ENCODE measurements around the gene BRD4.

The BRD4 gene

DNA sequence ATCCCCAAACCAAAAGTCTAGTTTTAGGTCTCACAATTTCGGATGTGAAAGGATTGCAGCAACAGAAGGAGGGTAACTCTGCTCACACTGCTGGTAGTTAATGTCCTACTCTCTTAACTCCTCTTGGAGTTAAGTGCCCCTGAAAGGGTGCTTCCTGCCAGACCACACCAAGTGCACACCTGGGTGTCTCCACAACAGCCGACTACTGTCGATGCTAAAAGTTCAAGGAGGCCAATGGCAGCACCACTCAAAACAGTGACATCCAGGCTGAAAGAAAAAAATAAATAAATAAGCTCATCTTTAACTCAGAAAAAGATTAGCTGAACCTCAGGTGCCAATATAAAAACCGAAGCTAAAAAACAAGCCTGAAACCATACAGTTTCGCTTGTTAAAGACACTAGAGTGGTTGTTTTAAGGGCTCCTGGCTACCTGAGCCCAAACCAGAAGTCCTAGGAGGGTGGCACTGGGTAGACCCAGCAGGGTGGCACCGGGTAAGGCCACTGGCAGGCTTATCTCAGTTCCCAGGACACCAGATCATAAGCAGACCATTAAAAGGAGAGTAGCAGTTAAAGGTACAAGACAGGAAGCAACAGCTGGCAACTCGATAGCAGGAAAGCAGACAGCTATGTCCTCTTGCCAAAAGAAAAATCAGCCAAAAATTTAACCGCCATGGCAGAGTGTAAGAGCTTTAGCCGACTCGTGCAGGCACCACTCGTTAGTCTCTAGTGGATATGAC, 39.3 kb downstream of the BRD4 start:
- H3K9me3 ChIP-seq (ENCODE audit: control insufficient read depth, insufficient read depth, low read depth, low read length) = no peaks in the 10 kb centered on the region
- no peak overlapping the region for H3K4me3 ChIP-seq (ENCODE audit: low read depth, low read length)
- peaks cover 64% of the 10 kb centered on the region for H3K4me1 ChIP-seq (ENCODE audit: control insufficient read depth, insufficient read depth, low read length)
- ChIA-PET CTCF (interaction anchor here (0.6 to 1.2 kb wide), 2 partner anchors 12 to 808 kb away, joined by 4 read pairs; no protein-coding TSS in a partner anchor), POLR2A (interaction anchor here (0.5 to 1.0 kb wide), 2 partner anchors 9 to 12 kb away, joined by 3 to 4 read pairs; no protein-coding TSS in a partner anchor)
- no peak overlapping the region for H3K27ac ChIP-seq (ENCODE audit: extremely low read depth, low read depth, low read length)
- H3K36me3 ChIP-seq (ENCODE audit: control insufficient read depth in 2 of 2, insufficient read depth in 1 of 2, low read length in 2 of 2) = peaks cover 0 to 10% of the 10 kb centered on the region in 2 experiments; a peak in 1 of 3 replicates
- TF ChIP-seq ZNF558 (tag by site-specific recombination; IDR thresholded peaks at IDR 0.05) (no peak), ZIC2 (tag by site-specific recombination; IDR thresholded peaks at IDR 0.05) (peak; percentile 42; the same call in 1 of the 2 replicates), SCRT2 (tag by site-specific recombination; IDR thresholded peaks at IDR 0.05) (peak; percentile 61), ZNF394 (tag by site-specific recombination; IDR thresholded peaks at IDR 0.05; ENCODE audit: borderline replicate concordance) (no peak), KLF8 (tag by site-specific recombination; IDR thresholded peaks at IDR 0.05) (no peak), FEZF1 (tag by site-specific recombination; IDR thresholded peaks at IDR 0.05) (no peak), ZNF223 (tag by site-specific recombination; IDR thresholded peaks at IDR 0.05) (no peak), ZNF530 (tag by site-specific recombination; IDR thresholded peaks at IDR 0.05; ENCODE audit: low read depth) (no peak), ZNF324 (tag by site-specific recombination; IDR thresholded peaks at IDR 0.05) (no peak), ZNF416 (tag by site-specific recombination; IDR thresholded peaks at IDR 0.05) (no peak), TCF7L2 (IDR thresholded peaks at IDR 0.05; ENCODE audit: borderline replicate concordance, low read depth, low read length) (no peak), ZNF623 (tag by site-specific recombination; IDR thresholded peaks at IDR 0.05) (no peak), ZNF626 (tag by site-specific recombination; IDR thresholded peaks at IDR 0.05) (no peak), ZNF600 (tag by site-specific recombination; IDR thresholded peaks at IDR 0.05) (0 out of 2 replicates have a peak, but pooled peaks have one; percentile 17), BCL11B (tag by site-specific recombination; IDR thresholded peaks at IDR 0.05; ENCODE audit: low read depth) (no peak), ZNF157 (tag by site-specific recombination; IDR thresholded peaks at IDR 0.05) (no peak), ZNF169 (tag by site-specific recombination; IDR thresholded peaks at IDR 0.05) (no peak), OSR2 (tag by site-specific recombination; IDR thresholded peaks at IDR 0.05) (no peak), ZNF585B (tag by site-specific recombination; IDR thresholded peaks at IDR 0.05) (no peak)
- TF ChIP-seq, protein P1, sequence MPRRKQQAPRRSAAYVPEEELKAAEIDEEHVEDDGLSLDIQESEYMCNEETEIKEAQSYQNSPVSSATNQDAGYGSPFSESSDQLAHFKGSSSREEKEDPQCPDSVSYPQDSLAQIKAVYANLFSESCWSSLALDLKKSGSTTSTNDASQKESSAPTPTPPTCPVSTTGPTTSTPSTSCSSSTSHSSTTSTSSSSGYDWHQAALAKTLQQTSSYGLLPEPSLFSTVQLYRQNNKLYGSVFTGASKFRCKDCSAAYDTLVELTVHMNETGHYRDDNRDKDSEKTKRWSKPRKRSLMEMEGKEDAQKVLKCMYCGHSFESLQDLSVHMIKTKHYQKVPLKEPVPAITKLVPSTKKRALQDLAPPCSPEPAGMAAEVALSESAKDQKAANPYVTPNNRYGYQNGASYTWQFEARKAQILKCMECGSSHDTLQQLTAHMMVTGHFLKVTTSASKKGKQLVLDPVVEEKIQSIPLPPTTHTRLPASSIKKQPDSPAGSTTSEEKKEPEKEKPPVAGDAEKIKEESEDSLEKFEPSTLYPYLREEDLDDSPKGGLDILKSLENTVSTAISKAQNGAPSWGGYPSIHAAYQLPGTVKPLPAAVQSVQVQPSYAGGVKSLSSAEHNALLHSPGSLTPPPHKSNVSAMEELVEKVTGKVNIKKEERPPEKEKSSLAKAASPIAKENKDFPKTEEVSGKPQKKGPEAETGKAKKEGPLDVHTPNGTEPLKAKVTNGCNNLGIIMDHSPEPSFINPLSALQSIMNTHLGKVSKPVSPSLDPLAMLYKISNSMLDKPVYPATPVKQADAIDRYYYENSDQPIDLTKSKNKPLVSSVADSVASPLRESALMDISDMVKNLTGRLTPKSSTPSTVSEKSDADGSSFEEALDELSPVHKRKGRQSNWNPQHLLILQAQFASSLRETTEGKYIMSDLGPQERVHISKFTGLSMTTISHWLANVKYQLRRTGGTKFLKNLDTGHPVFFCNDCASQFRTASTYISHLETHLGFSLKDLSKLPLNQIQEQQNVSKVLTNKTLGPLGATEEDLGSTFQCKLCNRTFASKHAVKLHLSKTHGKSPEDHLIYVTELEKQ (tag by site-specific recombination; IDR thresholded peaks at IDR 0.05; ENCODE audit: borderline replicate concordance) = no peak
- TF ChIP-seq, protein P2, sequence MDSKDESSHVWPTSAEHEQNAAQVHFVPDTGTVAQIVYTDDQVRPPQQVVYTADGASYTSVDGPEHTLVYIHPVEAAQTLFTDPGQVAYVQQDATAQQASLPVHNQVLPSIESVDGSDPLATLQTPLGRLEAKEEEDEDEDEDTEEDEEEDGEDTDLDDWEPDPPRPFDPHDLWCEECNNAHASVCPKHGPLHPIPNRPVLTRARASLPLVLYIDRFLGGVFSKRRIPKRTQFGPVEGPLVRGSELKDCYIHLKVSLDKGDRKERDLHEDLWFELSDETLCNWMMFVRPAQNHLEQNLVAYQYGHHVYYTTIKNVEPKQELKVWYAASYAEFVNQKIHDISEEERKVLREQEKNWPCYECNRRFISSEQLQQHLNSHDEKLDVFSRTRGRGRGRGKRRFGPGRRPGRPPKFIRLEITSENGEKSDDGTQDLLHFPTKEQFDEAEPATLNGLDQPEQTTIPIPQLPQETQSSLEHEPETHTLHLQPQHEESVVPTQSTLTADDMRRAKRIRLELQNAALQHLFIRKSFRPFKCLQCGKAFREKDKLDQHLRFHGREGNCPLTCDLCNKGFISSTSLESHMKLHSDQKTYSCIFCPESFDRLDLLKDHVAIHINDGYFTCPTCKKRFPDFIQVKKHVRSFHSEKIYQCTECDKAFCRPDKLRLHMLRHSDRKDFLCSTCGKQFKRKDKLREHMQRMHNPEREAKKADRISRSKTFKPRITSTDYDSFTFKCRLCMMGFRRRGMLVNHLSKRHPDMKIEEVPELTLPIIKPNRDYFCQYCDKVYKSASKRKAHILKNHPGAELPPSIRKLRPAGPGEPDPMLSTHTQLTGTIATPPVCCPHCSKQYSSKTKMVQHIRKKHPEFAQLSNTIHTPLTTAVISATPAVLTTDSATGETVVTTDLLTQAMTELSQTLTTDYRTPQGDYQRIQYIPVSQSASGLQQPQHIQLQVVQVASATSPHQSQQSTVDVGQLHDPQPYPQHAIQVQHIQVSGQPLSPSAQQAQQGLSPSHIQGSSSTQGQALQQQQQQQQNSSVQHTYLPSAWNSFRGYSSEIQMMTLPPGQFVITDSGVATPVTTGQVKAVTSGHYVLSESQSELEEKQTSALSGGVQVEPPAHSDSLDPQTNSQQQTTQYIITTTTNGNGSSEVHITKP (tag by site-specific recombination; IDR thresholded peaks at IDR 0.05) = 0 out of 2 replicates have a peak, but pooled peaks have one; percentile 34
- TF ChIP-seq, protein P3, sequence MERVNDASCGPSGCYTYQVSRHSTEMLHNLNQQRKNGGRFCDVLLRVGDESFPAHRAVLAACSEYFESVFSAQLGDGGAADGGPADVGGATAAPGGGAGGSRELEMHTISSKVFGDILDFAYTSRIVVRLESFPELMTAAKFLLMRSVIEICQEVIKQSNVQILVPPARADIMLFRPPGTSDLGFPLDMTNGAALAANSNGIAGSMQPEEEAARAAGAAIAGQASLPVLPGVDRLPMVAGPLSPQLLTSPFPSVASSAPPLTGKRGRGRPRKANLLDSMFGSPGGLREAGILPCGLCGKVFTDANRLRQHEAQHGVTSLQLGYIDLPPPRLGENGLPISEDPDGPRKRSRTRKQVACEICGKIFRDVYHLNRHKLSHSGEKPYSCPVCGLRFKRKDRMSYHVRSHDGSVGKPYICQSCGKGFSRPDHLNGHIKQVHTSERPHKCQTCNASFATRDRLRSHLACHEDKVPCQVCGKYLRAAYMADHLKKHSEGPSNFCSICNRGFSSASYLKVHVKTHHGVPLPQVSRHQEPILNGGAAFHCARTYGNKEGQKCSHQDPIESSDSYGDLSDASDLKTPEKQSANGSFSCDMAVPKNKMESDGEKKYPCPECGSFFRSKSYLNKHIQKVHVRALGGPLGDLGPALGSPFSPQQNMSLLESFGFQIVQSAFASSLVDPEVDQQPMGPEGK (tag by site-specific recombination; IDR thresholded peaks at IDR 0.05) = no peak
- TF ChIP-seq, protein P4, sequence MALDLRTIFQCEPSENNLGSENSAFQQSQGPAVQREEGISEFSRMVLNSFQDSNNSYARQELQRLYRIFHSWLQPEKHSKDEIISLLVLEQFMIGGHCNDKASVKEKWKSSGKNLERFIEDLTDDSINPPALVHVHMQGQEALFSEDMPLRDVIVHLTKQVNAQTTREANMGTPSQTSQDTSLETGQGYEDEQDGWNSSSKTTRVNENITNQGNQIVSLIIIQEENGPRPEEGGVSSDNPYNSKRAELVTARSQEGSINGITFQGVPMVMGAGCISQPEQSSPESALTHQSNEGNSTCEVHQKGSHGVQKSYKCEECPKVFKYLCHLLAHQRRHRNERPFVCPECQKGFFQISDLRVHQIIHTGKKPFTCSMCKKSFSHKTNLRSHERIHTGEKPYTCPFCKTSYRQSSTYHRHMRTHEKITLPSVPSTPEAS (tag by site-specific recombination; IDR thresholded peaks at IDR 0.05) = no peak
- TF ChIP-seq, protein P5, sequence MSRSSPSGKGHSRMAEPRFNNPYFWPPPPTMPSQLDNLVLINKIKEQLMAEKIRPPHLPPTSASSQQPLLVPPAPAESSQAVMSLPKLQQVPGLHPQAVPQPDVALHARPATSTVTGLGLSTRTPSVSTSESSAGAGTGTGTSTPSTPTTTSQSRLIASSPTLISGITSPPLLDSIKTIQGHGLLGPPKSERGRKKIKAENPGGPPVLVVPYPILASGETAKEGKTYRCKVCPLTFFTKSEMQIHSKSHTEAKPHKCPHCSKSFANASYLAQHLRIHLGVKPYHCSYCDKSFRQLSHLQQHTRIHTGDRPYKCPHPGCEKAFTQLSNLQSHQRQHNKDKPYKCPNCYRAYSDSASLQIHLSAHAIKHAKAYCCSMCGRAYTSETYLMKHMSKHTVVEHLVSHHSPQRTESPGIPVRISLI (tag by site-specific recombination; IDR thresholded peaks at IDR 0.05) = peak; percentile 72; the same call in 1 of the 2 replicates
- TF ChIP-seq, protein P6, sequence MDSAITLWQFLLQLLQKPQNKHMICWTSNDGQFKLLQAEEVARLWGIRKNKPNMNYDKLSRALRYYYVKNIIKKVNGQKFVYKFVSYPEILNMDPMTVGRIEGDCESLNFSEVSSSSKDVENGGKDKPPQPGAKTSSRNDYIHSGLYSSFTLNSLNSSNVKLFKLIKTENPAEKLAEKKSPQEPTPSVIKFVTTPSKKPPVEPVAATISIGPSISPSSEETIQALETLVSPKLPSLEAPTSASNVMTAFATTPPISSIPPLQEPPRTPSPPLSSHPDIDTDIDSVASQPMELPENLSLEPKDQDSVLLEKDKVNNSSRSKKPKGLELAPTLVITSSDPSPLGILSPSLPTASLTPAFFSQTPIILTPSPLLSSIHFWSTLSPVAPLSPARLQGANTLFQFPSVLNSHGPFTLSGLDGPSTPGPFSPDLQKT (IDR thresholded peaks at IDR 0.05; ENCODE audit: borderline replicate concordance, low read depth, low read length) = no peak

Data from HEK293 (cell line).